Left kidney (tissue), 8 donors: Measurements from ENCODE around the gene F5. TPM values are rescaled to one million over a fixed set of nuclear protein-coding genes. Genes with fewer than 3 reads are reported as not detected.

Experiments
- DNase-seq: peaks from one replicate; pipeline ENCODE4 v3.0.0-alpha.2; 2013
- long read RNA-seq, 8 donors: transcript quantifications; one replicate each; lab custom pipeline, GENCODE V29; 2026
- polyA plus RNA-seq: library from polyadenylated mRNA; unstranded; fragments of 120-200 nt; gene quantifications from one replicate; pipeline ENCODE4 v1.2.1, GENCODE V29; 2013; ENCODE audit not compliant: insufficient read length

F5 gene
- polyA plus RNA-seq = 5.7 TPM
- long read RNA-seq, donor 1 = 0 reads
- long read RNA-seq, donor 2 = 0 reads
- long read RNA-seq, donor 3 = 0 reads
- long read RNA-seq, donor 4 = 0 reads
- long read RNA-seq, donor 5 = 0 reads
- long read RNA-seq, donor 6 = 0 reads
- long read RNA-seq, donor 7 = 0 reads
- long read RNA-seq, donor 8 = 0 reads

DNA sequence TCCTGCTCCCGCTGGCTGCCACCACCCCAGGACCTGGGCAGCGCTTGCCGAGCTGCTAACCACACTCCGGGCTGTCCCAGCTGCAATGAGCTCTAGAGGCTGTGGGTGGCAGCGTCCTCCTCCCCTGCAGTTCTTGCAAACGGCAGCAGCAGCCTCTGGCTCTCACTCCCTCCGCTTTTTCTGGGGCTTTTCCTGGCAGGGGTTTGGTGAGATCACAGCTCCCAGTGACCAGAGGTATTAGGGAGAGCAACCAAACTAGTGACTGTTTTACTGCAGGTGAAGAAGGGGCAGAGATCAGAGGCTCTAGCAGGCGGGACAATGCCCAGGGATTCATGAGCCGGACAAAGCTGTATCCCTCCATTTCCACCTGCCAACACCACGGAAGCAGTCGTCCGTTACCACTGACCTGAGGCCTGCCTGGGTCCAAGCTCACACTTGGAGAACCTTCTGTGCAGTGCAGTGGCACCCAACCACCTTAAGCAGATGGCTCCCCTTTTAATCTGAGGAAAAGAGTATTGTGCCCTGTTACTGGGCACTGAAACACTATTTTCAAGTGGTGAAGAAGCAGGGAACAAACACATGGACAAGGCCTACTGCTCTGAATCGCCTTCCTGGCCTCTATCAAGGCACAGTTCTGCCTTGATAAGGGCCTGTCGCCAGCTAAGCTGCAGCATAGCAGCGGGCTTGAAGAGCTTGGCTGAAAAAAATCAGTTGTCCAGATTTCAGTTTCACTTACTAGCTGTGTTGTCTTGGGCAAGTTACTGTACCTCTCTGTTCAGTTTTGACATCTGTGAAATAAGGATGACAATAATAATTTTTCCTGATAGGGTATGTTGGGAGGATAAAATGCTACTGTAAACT is at the start of gene F5:
Gene F5, minus strand, starts transcription at position 87 of the 861 bp plus-strand sequence. CDS start 95 bp downstream, outside the sequence.
- DNase-seq = peak; percentile 35

DNA sequence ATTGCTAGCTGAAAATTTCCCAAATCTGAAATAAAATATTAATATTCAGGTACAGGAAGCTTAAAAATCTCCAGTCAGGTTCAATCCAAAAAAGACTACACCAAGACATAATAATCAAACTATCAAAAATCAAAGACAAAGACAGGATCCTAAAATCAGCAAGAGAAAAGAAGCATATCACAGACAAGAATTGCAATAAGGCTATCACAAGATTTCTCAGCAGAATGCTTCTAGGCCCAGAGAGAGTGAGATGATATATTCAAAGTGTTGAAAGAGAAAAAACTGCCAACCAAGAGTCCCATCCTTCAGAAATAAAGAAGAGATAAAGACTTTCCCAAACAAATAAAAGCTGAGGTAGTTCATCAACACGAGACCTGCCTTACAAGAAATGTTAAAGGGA is 48.6 kb upstream of the F5 start:
- DNase-seq = no peak

- no peak for DNase-seq
These were observed 47.9 kb upstream of the F5 start for GRCh38 chr1:169634145-169634544.

DNA sequence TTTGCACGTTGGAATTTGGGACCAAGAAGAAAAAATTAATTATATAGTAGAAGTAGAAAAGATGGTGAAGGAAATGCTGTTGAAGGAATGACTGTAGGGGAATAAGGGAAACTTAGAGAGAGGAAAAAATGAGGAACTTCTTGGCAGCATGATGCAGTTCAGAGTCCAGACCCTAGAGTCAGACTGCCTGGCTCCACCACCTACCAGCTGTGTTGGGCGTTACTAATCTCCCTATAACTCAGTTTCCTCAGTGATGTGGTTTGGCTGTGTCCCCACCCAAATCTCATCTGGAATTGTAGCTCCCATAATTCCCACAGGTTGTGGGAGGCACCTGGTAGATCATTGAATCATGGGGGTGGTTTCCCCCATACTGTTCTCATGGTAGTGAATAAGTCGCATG is 45.0 kb upstream of the F5 start:
- no peak for DNase-seq

GRCh38 chr1:169630006-169630405 is 43.7 kb upstream of the F5 start, which contains the start of gene SELP:
Gene SELP (minus strand): TSS chr1:169630124. CDS start chr1:169630074, 50 bp downstream.
- DNase-seq = no peak

- DNase-seq = no peak
These were observed 38.6 kb upstream of the F5 start for GRCh38 chr1:169624912-169625311.

DNA sequence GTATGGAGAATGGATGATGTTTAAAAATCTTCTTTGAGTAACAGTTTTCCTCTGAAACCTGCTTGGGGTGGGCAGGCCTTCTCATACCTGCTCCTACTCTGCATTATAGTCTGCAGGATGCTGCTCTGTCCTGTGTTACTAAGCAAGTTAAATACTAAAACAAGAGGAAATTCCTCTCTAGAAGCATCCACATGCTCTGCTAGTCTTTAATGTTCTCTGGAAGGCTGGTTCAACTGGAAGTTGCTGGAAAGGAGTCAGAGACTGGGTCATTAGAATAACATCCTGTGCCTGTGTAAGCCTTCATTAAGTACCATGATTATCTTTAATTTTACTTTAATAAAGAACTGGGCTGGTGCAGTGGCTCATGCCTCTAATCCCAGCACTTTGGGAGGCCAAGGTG is 37.8 kb upstream of the F5 start:
- no peak for DNase-seq

- DNase-seq = no peak
These were observed 37.0 kb upstream of the F5 start for GRCh38 chr1:169623132-169623926.

GRCh38 chr1:169620565-169620964 is 34.3 kb upstream of the F5 start:
- no peak for DNase-seq

DNA sequence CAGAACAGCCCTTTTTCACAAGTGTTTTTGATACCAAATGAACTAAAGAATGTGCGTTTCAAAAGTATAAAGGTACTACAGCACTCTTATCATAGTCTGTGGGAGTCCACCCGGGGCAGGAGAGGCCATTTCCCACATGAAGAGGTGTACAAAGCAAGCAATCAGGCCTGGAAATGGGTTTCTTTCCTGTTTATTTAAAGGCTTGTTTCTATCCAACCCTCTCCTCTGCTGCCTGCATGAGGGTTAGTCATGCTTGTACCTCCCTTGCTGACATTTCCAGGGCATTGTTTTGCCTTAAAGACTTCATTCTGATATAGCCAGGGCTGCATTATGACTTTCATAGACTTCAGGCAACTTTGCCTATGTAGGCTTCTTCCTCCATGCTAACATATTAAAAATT is 32.1 kb upstream of the F5 start:
- DNase-seq = no peak

GRCh38 chr1:169615803-169616202 is 29.5 kb upstream of the F5 start:
- DNase-seq = no peak

DNA sequence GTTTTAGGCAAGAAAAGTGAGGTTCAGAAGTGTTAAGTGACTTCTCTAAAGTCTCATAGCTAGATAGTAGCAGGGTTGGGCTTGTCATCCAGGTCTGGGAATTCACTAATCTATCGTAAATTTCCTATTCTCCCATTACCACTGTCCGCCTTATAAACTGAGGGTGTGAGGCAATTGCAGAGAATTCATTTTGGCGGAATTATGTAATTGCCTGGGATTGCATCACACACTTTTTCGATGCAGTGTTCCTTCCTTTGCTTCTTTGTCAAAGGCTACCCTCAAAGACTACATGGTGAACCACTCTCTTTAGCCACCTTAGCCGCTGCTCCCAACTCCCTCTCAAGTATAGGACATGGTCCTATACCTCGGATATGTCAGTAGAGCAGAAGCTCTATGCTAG is 24.6 kb upstream of the F5 start:
- DNase-seq = no peak

DNA sequence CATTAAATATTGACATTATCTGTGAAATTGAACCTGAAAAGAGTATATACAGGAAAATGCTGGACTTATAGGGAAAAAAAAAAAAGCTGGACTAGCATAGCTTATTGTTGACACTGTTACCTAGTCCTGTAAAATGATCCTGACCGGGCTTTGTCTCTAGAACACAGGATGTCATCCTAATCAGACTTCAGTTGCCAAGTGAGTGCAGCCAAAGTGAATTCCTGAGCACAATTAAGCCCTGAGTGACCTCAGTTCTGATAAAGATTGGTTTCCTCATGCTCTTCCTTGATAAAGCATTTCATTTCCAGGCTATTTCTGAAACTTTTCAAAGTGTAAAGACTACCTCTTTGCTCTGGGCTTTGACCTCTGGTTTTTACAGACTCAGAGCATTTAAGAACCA is 23.8 kb upstream of the F5 start:
- DNase-seq = no peak

GRCh38 chr1:169608226-169608625 is 21.9 kb upstream of the F5 start:
- no peak for DNase-seq

DNA sequence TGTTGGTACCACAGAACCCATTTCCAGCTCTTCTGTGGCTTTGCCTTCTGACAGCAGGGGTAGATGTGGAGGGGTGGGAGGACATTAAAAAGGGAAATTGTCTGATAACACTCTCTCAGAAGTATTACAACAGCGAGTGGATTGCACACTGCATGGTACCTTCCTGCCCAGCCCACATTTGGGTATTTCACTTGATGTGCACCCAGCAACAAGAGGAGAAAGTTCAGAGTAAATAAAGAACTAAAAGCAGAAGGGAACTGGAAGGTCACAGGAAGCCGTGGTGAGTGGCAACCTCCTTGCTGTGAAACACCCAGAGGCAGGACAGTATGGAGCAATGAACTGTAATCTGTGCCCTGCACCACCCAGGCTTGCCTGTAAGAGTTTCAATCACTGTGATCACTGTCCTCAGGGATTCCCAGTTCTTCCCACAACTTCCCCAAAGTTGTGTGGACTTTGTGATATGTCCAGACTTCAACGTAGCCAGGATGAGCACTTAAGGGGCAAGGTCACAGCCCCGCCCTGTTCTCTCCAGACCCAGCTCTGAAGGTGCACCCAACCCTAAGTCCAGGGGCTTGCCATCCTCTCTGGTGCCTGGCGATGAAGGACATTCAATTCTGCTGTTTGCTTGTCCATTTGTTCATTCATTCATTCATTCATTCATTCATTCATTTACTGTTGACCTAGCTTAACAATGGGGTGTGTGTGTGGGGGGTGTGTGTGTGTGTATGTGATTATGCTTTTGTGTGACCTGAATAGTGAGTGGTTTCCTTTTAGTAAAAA is 18.7 kb upstream of the F5 start:
- no peak for DNase-seq

- DNase-seq = no peak
These were observed 15.0 kb upstream of the F5 start for GRCh38 chr1:169601096-169601881.

GRCh38 chr1:169595764-169596711 is 9.8 kb upstream of the F5 start:
- DNase-seq = peak; percentile 51

GRCh38 chr1:169594391-169594790 is 8.1 kb upstream of the F5 start:
- no peak for DNase-seq

GRCh38 chr1:169590932-169591331 is 4.7 kb upstream of the F5 start:
- no peak for DNase-seq
